MCF 10A (cell line): Measurements from ENCODE around the gene GPR176. TPM values are rescaled to one million over a fixed set of nuclear protein-coding genes. Genes with fewer than 3 reads are reported as not detected.

Experiments
- BruUV-seq: library from RNA; stranded (reverse); fragments of 400-500 nt; replicated peaks from 2 replicates; lab custom pipeline; 2021; lab: Mats Ljungman, UMichigan
- CTCF ChIA-PET: fragments of 300-600 bp; sonication (Branson Sonifier 250); formaldehyde crosslinking; extraction: SDS; loops from one replicate; lab custom pipeline; 2021; ENCODE audit warnings: antibody characterized with exemption, inconsistent platforms; lab: Yijun Ruan, JAX
- POLR2A ChIA-PET: fragments of 300-600, 350-650 bp; sonication (Branson Sonifier 250); formaldehyde crosslinking; extraction: SDS; loops from one replicate; lab custom pipeline; 2020; ENCODE audit warnings: antibody characterized with exemption, inconsistent platforms; lab: Yijun Ruan, JAX
- DNase-seq: peaks from one replicate; pipeline ENCODE4 v3.0.0-alpha.2; 2018; ENCODE audit not compliant: unreplicated experiment
- H3K27ac Mint-ChIP-seq: one replicate; pipeline ENCODE4 v1.8.0; 2022; ENCODE audit warnings: mild to moderate bottlenecking, low read depth, mixed read lengths; ENCODE audit not compliant: unreplicated experiment
- H3K27me3 Mint-ChIP-seq: one replicate; pipeline ENCODE4 v1.8.0; 2022; ENCODE audit warnings: mixed read lengths; ENCODE audit not compliant: insufficient read depth, unreplicated experiment
- H3K36me3 Mint-ChIP-seq: one replicate; pipeline ENCODE4 v1.8.0; 2022; ENCODE audit warnings: mild to moderate bottlenecking, moderate library complexity, mixed read lengths; ENCODE audit not compliant: insufficient read depth, unreplicated experiment
- H3K4me1 Mint-ChIP-seq: one replicate; pipeline ENCODE4 v1.8.0; 2022; ENCODE audit warnings: mixed read lengths; ENCODE audit not compliant: insufficient read depth, unreplicated experiment
- H3K4me3 Mint-ChIP-seq: one replicate; pipeline ENCODE4 v1.8.0; 2022; ENCODE audit warnings: mild to moderate bottlenecking, moderate library complexity, mixed read lengths; ENCODE audit not compliant: unreplicated experiment
- H3K9me3 Mint-ChIP-seq: one replicate; pipeline ENCODE4 v1.8.0; 2022; ENCODE audit warnings: mixed read lengths; ENCODE audit not compliant: unreplicated experiment
- intact Hi-C: fragments of 100-400 bp; cut with micrococcal nuclease; formaldehyde crosslinking; loops from 2 replicates; pipeline ENCODE4 v1.14.1; 2022
- total RNA-seq: library from RNA; stranded (reverse); gene quantifications from 2 replicates; pipeline ENCODE4 v1.2.3, GENCODE V29; 2022
- TF ChIP-seq, protein P1 (sequence below): fragments of 200-600 bp; IDR thresholded peaks from one replicate; pipeline ENCODE4 v1.8.0; 2022; ENCODE audit warnings: antibody characterized with exemption, mild to moderate bottlenecking; ENCODE audit not compliant: unreplicated experiment

The GPR176 gene
- total RNA-seq, 1 experiment from 2014 or later, result 1.8 TPM

DNA sequence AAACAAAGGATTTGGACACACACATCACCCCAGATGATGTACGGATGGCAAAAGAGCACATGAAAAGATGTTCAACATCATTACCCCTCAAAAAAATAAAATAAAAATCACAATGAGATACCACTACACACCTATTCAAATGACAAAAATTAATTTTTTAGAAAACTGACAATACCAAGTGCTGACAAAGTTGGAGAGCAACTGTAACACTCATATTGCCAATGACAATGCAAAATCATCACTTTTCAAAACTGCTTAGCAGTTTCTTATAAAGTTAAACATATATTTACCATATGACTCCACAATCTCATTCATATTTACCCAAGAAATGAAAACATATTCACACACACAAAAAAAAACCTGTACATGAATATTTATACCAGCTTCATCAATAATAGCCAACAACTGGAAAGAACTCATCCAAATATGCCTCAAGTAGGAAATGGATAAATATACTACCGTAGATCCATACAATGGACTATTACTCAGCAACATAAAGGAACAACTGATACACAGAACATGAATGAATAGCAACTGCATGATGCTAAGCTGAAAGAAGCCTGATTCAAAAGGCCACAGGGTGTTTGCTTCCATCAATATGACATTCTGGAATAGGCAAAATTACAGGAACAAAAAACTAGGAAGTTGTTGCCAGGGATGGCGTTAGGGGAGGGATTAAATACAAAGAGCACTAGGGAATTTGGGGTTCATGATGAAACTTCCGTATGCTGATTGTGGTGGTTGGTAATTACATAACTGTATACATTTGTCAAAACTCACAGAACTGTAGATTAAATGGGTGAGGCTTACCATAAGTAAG is 138.7 kb downstream of the GPR176 start:
- Mint-ChIP-seq H3K9me3 (no peaks in the 10 kb centered on the region), H3K36me3 (no peaks in the 10 kb centered on the region), H3K27ac (no peak overlapping the region), H3K27me3 (no peaks in the 10 kb centered on the region), H3K4me1 (peaks cover 15% of the 10 kb centered on the region), H3K4me3 (peak overlapping the region; percentile 20)
- DNase-seq, result no peak
- CTCF ChIA-PET, result no interaction called here
- POLR2A ChIA-PET, result interaction anchor here (0.7 to 2.3 kb wide), 3 partner anchors 153 to 266 kb away, joined by 3 to 20 read pairs (median 3); partner anchors contain the start of gene EIF2AK4
- BruUV-seq, result no TSS peak
- intact Hi-C loops, result loop anchor here (10.0 kb wide), 2 partner anchors 413 to 493 kb away; no protein-coding TSS in a partner anchor
- TF ChIP-seq, protein P1, sequence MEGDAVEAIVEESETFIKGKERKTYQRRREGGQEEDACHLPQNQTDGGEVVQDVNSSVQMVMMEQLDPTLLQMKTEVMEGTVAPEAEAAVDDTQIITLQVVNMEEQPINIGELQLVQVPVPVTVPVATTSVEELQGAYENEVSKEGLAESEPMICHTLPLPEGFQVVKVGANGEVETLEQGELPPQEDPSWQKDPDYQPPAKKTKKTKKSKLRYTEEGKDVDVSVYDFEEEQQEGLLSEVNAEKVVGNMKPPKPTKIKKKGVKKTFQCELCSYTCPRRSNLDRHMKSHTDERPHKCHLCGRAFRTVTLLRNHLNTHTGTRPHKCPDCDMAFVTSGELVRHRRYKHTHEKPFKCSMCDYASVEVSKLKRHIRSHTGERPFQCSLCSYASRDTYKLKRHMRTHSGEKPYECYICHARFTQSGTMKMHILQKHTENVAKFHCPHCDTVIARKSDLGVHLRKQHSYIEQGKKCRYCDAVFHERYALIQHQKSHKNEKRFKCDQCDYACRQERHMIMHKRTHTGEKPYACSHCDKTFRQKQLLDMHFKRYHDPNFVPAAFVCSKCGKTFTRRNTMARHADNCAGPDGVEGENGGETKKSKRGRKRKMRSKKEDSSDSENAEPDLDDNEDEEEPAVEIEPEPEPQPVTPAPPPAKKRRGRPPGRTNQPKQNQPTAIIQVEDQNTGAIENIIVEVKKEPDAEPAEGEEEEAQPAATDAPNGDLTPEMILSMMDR, result no peak

DNA sequence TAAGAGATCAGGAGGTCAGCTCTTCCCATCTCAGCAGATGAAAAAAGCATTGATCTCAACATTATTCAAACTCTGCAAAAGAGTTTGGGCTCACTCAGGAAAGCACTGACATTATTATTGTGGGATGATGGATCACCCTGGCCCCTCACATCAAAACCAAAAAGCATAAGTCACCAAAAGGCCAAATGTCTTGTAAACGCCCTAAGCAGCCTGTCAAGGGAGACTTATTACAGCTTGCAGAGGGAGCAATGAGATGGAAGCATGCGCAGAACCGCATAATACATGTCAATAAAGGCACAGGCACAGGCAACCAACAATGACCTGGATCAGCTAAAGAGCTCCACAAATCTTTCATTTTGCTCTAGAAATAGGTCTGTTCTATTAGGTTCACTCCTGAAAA is 142.0 kb downstream of the GPR176 start:
- Mint-ChIP-seq H3K27ac (no peak overlapping the region), H3K36me3 (no peaks in the 10 kb centered on the region), H3K4me3 (no peak overlapping the region), H3K4me1 (no peaks in the 10 kb centered on the region), H3K9me3 (no peaks in the 10 kb centered on the region), H3K27me3 (no peaks in the 10 kb centered on the region)
- TF ChIP-seq, protein P1, result no peak
- POLR2A ChIA-PET, result interaction anchor here (0.6 kb wide), 1 partner anchor 154 kb away, joined by 3 read pairs; no protein-coding TSS in a partner anchor
- DNase-seq, result no peak
- intact Hi-C loops, result no loop called here
- BruUV-seq, result no TSS peak
- CTCF ChIA-PET, result interaction anchor here (0.6 to 1.1 kb wide), 3 partner anchors 92 to 513 kb away, joined by 3 read pairs; partner anchors contain the start of gene THBS1

DNA sequence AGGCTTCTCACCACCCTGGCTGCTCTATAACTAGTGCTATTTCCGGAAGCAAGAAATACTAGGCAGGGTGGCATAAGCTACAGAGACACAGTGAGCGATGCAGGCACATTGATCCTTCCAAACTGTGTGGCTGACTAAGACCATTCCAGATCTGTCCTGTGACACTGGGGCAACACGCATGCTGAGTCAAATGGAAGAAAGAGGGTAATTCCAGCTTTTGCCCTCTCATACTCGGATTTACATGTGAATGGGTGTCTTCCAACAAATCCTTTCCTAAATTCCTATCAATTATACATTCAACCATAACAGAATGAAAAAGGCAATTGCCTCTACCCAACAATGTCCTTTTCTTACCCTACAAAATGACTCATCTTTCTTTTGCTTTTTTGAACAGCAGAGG is 142.6 kb downstream of the GPR176 start:
- Mint-ChIP-seq H3K4me1 (no peaks in the 10 kb centered on the region), H3K4me3 (no peak overlapping the region), H3K9me3 (no peaks in the 10 kb centered on the region), H3K27me3 (no peaks in the 10 kb centered on the region), H3K36me3 (no peaks in the 10 kb centered on the region), H3K27ac (no peak overlapping the region)
- ChIA-PET CTCF (interaction anchor here (0.6 to 1.1 kb wide), 3 partner anchors 91 to 731 kb away, joined by 3 to 4 read pairs (median 3); partner anchors contain the start of gene THBS1), POLR2A (interaction anchor here (0.6 kb wide), 1 partner anchor 155 kb away, joined by 3 read pairs; no protein-coding TSS in a partner anchor)
- intact Hi-C loops, result no loop called here
- BruUV-seq, result no TSS peak
- no peak for DNase-seq
- TF ChIP-seq, protein P1, result no peak

DNA sequence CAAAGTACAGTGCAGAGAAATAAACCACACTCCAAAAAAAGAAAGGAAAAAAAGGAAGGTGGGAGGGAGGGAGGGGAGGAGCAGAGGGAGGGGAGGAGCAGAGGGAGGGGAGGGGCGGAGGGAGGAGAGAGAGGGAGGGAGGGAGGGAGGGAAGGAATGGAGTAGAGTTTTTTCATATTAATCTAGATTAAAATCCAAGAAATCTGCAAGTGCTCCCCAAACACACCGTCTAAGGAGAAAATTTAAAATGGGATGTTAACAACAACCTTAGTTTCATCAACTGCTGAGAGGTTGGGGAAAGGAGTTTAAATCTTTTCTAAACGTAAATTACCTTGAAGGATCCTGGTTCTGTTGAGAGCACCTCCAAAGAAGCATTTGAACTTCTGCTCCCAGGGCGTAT is 144.0 kb downstream of the GPR176 start:
- no TSS peak for BruUV-seq
- H3K4me1 Mint-ChIP-seq, result peaks cover 5% of the 10 kb centered on the region
- no peaks in the 10 kb centered on the region for H3K27me3 Mint-ChIP-seq
- no peak for DNase-seq
- no peak overlapping the region for H3K4me3 Mint-ChIP-seq
- intact Hi-C loops, result no loop called here
- H3K9me3 Mint-ChIP-seq, result no peaks in the 10 kb centered on the region
- ChIA-PET CTCF (interaction anchor here (0.7 to 0.9 kb wide), 2 partner anchors 19 to 74 kb away, joined by 3 read pairs; no protein-coding TSS in a partner anchor), POLR2A (no interaction called here)
- TF ChIP-seq, protein P1, result no peak
- no peak overlapping the region for H3K27ac Mint-ChIP-seq
- no peaks in the 10 kb centered on the region for H3K36me3 Mint-ChIP-seq
